HG02623 (cell line): ENCODE data around the gene MBP.

Experiments used
- ATAC-seq: cut with Tn5 transposase; IDR thresholded peaks from one replicate; pipeline ENCODE4 v1.9.1; 2021; ENCODE audit warnings: moderate library complexity; ENCODE audit not compliant: unreplicated experiment

MBP gene

DNA sequence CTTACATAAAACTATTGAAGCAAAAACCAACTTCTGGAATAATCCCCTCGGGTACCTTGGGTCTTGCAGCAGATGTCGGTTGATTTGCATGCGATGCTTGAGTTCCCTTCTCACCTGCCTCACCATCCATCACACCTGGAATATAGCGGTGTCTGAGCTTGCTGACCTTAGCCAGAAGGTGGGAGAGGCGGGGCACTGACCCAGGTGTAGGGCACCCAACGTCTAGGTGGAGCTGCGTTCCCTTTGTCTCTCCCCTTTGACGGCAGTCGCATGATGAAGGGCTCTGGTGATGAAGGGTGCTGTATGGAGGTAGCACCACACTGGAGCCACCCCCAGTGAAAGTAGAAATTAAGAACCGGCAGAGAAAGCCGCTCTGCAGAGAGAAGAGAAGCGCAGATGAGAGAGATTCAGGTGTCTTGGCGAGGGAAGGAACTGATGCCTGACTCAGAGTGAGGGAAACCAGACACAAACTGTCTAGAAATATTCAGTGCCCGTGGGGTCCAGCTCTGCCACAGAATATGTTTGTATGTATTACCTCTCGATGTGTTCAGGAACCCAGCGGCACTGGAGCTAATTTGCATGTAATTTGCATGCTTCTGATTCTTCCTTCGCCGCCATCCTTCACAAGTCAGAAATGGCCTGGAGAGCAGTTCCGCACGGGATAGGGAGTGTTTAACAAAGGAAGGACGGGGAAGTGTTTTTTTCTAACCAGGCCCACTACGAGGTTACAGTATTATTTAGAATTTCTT lies 19.4 kb upstream of the MBP start:
- ATAC-seq: no peak

- ATAC-seq: no peak
Measured at GRCh38 chr18:77151033-77151771, 18.6 kb upstream of the MBP start.

GRCh38 chr18:77150588-77150987 lies 18.0 kb upstream of the MBP start:
- no peak for ATAC-seq

DNA sequence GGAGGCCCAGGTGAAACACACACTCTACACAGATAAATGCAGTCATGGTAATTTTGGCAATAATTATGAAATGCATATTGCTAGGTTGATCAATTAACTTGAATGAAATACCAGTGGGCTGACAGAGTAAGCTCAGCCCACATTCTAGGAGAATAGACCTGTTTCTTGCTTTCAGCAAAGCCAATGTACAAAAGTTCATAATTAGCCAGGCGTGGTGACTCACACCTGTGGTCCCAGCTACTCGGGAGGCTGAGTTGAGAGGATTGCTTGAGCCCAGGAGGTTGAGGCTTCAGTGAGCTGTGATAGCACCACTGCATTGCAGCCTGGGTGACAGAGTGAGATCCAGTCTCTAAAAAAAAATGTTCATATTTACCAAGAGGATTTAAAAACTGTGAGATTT lies 15.7 kb upstream of the MBP start:
- ATAC-seq: no peak

GRCh38 chr18:77147418-77147852 lies 14.9 kb upstream of the MBP start:
- ATAC-seq: no peak

GRCh38 chr18:77146249-77147080 lies 13.9 kb upstream of the MBP start:
- ATAC-seq: no peak

DNA sequence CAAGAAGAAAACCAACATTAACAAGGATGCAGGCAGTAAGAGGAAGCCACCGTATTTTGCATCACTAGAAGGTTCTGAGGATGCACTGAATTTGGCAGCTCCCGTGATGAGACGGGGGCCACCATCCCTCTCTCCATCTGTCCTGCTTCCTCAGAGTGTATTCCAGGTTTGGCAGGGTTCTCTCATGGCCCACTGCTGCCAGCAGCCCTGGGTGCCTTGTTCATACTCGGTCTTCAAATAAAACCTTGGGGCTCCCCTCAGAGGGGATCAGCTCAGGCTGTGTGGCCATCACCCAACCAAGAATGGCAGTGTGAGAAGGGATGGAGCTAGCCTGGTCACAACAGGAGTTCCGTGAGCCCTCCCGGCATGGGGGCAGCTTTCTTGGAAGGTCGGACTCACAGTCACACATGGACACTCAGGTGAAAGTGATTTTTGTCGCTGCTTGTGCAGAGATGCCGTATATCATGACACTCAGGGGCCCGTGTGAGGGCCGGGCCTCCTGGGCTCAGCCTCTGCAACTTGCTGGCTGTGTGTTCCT lies 12.8 kb upstream of the MBP start:
- no peak for ATAC-seq

GRCh38 chr18:77144451-77145118 lies 12.0 kb upstream of the MBP start:
- no peak for ATAC-seq

- ATAC-seq: no peak
Measured at GRCh38 chr18:77144046-77144445, 11.5 kb upstream of the MBP start.

GRCh38 chr18:77143196-77143595 lies 10.6 kb upstream of the MBP start:
- ATAC-seq: no peak

GRCh38 chr18:77141401-77142118 lies 9.0 kb upstream of the MBP start:
- no peak for ATAC-seq

DNA sequence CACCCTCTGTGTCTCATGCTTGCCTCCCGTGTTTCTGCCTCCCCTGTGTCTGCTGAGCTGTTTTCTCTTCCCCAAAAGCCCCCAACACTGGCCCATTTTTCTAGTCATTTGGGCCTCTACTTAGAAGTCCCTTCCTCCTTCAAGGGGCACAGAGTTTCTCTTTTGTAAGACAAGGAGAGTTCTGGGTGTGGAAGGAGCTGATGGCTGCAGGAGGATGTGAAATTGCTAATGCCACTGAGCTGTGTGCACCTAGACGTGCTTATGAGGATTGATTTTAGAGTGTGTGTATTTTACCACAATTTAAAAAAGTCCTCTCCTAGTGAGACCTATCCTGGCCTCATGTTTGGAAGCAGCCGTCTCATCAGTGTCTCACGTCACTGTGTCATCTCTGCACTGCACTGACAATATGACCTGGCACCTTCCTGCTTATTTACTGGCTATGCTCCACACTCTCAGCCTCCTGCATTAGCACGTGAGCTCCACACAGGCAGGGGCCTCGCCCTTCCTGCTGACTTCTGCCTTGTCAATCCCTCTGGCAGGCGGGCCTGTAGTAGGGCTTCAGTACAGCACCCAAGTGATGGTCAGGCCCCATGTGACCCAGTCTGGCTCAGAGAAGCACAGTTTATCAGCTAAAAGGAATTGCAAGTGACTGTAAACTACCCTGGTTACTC lies 8.0 kb upstream of the MBP start:
- no peak for ATAC-seq

GRCh38 chr18:77140030-77140429 lies 7.4 kb upstream of the MBP start:
- no peak for ATAC-seq

GRCh38 chr18:77139619-77140018 lies 7.0 kb upstream of the MBP start:
- ATAC-seq: no peak

- no peak for ATAC-seq
Measured at GRCh38 chr18:77138270-77138669, 5.7 kb upstream of the MBP start.

GRCh38 chr18:77137851-77138250 lies 5.3 kb upstream of the MBP start:
- no peak for ATAC-seq

DNA sequence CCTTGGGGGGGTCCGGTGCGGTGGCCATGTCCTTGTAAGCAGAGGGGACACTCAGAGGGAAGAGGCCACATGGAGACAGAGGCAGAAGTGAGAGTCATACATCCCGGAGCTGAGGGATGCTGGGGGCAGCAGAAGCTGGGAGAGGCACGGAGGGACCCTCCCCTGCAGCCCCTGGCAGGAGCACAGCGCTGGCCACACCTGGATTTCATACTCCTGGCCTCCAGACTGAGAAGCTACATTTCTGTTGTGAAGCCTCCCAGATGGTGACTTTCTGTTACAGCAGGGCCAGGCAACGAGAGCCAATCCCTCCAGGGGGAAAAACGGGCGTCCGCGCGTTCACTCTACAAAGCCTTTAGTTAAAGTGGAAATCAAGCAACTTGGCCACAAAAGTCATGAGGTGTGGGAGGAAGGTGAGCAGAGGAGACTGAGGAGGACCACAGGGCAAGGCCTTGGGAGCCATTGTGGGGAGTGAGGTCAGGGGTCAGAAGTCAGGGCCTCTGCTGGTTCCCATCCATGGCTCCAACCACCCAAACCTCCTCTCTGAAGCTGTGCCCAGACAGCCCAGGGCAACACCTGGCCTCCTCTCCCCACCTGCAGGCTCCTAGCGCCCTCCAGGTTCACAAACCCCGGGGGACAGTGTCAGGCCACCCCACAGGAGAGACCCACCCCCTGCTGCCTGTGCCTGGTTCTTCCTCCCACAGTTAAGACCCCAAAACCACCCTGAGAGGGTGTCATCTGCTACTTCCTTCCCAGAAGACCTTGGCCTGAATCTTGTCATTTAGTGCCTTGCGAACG lies 4.5 kb upstream of the MBP start:
- ATAC-seq: no peak

- ATAC-seq: no peak
Measured at GRCh38 chr18:77136076-77136718, 3.6 kb upstream of the MBP start.
